SU-DHL-6 (cell line): ENCODE measurements around the gene VWF.

ENCODE experiments used
- H2AFZ ChIP-seq: fragments of 200-600 bp; sonication (generic); 2 replicates; pipeline ENCODE4 v1.6.1; 2014; ENCODE audit warnings: low read depth, mild to moderate bottlenecking, moderate library complexity, mixed read lengths, antibody characterized with exemption, low read length; ENCODE audit not compliant: severe bottlenecking
- H3F3A ChIP-seq: fragments of 200-600 bp; shearing (Covaris generic); 2 replicates; pipeline ENCODE4 v1.6.0; 2016; ENCODE audit warnings: antibody characterized with exemption, mild to moderate bottlenecking; ENCODE audit not compliant: insufficient read depth
- H3K27ac ChIP-seq: fragments of 200-600 bp; sonication (generic); 2 replicates; pipeline ENCODE4 v1.5.1; 2016; ENCODE audit warnings: low read depth, mild to moderate bottlenecking, low read length, moderate library complexity, mixed read lengths
- H3K27me3 ChIP-seq: fragments of 200-600 bp; sonication (generic), shearing (Covaris generic); 2 replicates; pipeline ENCODE4 v1.6.0; 2014; ENCODE audit warnings: mild to moderate bottlenecking, low read length
- H3K36me3 ChIP-seq: fragments of 200-600 bp; sonication (generic); 2 replicates; pipeline ENCODE4 v1.6.1; 2014; ENCODE audit warnings: mild to moderate bottlenecking, low read length, mixed read lengths
- H3K4me2 ChIP-seq: fragments of 300-600, 200-600 bp; shearing (Covaris generic), sonication (generic); 2 replicates; pipeline ENCODE4 v1.6.0; 2014; ENCODE audit warnings: low read length, low read depth, mild to moderate bottlenecking; ENCODE audit not compliant: poor library complexity, severe bottlenecking
- H3K4me3 ChIP-seq: fragments of 200-600 bp; sonication (generic); 2 replicates; pipeline ENCODE4 v1.5.1; 2014; ENCODE audit warnings: antibody characterized with exemption, low read length, mild to moderate bottlenecking, mixed read lengths; ENCODE audit not compliant: insufficient read depth, poor library complexity, severe bottlenecking
- H3K79me2 ChIP-seq: fragments of 200-600 bp; sonication (generic); 2 replicates; pipeline ENCODE4 v1.6.1; 2014; ENCODE audit warnings: mild to moderate bottlenecking, low read length, moderate library complexity; ENCODE audit not compliant: insufficient read depth
- H3K9ac ChIP-seq: fragments of 200-600 bp; sonication (generic); 2 replicates; pipeline ENCODE4 v1.7.0; 2014; ENCODE audit warnings: mild to moderate bottlenecking, low read length
- H3K9me2 ChIP-seq: fragments of 200-600 bp; sonication (generic); replicated peaks from 2 replicates; pipeline ENCODE4 v1.6.1; 2014; ENCODE audit warnings: low read length; ENCODE audit not compliant: insufficient read depth
- H3K9me3 ChIP-seq: fragments of 200-600 bp; sonication (generic); 2 replicates; pipeline ENCODE4 v1.6.1; 2014; ENCODE audit warnings: low read length, mixed read lengths; ENCODE audit not compliant: insufficient read depth
- H4K20me1 ChIP-seq: fragments of 200-600 bp; sonication (generic); 2 replicates; pipeline ENCODE4 v1.6.1; 2014; ENCODE audit warnings: low read depth, mild to moderate bottlenecking, antibody characterized with exemption, low read length, moderate library complexity, mixed read lengths
- CTCF ChIP-seq: fragments of 200-600 bp; sonication (generic); IDR thresholded peaks from one replicate; pipeline ENCODE4 v1.5.1; 2017; ENCODE audit warnings: antibody characterized with exemption, mild to moderate bottlenecking, low read length, moderate library complexity; ENCODE audit not compliant: insufficient read depth, poor library complexity, severe bottlenecking
- EZH2phosphoT487 ChIP-seq: fragments of 200-600 bp; sonication (generic), shearing (Covaris generic); conservative IDR thresholded peaks from 2 replicates; pipeline ENCODE4 v1.6.1; 2018; ENCODE audit warnings: mild to moderate bottlenecking, antibody characterized with exemption, low read length, moderate library complexity, mixed read lengths

Gene VWF

DNA sequence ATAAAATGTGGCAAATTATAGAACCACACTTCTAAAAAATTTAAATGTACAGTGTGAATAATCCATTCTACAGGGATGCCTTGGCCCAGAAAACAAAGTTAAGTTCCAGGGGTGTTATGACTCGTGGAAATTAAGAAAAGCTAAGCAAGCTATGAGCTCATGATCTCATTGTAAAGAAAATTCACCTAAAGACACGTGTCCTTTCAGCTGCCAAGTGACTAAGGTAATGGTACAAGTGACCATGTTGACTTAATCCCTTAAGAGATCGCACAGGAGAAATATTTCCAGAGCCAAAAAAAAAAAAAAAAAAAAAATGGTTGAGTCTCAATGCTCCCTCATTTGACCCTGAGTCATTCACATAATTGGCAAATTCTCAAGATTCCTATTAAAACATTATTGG is 128.0 kb downstream of the VWF start:
- Histone ChIP-seq H3K9me3 (no peaks in the 10 kb centered on the region), H3K79me2 (no peaks in the 10 kb centered on the region), H3K9ac (no peak overlapping the region), H3K9me2 (no peaks in the 10 kb centered on the region), H3K36me3 (no peaks in the 10 kb centered on the region), H4K20me1 (0 out of 2 replicates have a peak, but pooled peaks cover 3% of the 10 kb centered on the region), H3K27me3 (no peaks in the 10 kb centered on the region), H3F3A (no peaks in the 10 kb centered on the region), H3K27ac (no peak overlapping the region), H3K4me3 (no peak overlapping the region), H2AFZ (no peak overlapping the region), H3K4me2 (no peak overlapping the region)
- TF ChIP-seq EZH2phosphoT487 (no peak), CTCF (no peak)

- Histone ChIP-seq H3K27me3 (no peaks in the 10 kb centered on the region), H3K27ac (no peak overlapping the region), H4K20me1 (no peaks in the 10 kb centered on the region), H3K9ac (no peak overlapping the region), H3K9me3 (no peaks in the 10 kb centered on the region), H3K9me2 (no peaks in the 10 kb centered on the region), H3K4me3 (no peak overlapping the region), H2AFZ (no peak overlapping the region), H3K4me2 (no peak overlapping the region), H3K36me3 (no peaks in the 10 kb centered on the region), H3F3A (no peaks in the 10 kb centered on the region), H3K79me2 (no peaks in the 10 kb centered on the region)
- TF ChIP-seq EZH2phosphoT487 = no peak
- TF ChIP-seq CTCF = no peak
Observed at GRCh38 chr12:5989621-5990020, 134.8 kb downstream of the VWF start.

GRCh38 chr12:5988659-5989116 is 135.8 kb downstream of the VWF start:
- H3F3A ChIP-seq = no peaks in the 10 kb centered on the region
- no peak overlapping the region for H3K9ac ChIP-seq
- no peak overlapping the region for H3K4me2 ChIP-seq
- no peak overlapping the region for H3K27ac ChIP-seq
- H4K20me1 ChIP-seq = no peaks in the 10 kb centered on the region
- H3K9me3 ChIP-seq = no peaks in the 10 kb centered on the region
- no peaks in the 10 kb centered on the region for H3K36me3 ChIP-seq
- H3K27me3 ChIP-seq = no peaks in the 10 kb centered on the region
- TF ChIP-seq CTCF (peak; percentile 92), EZH2phosphoT487 (no peak)
- peak overlapping the region; percentile 66 for H2AFZ ChIP-seq
- H3K4me3 ChIP-seq = no peak overlapping the region
- H3K79me2 ChIP-seq = no peaks in the 10 kb centered on the region
- no peaks in the 10 kb centered on the region for H3K9me2 ChIP-seq
